Dermis microvascular lymphatic vessel endothelial cell (primary cell): ENCODE results near the gene RHBDL3. TPM values are rescaled to one million over a fixed set of nuclear protein-coding genes. Genes with fewer than 3 reads are reported as not detected.

Experiments used
- DNase-seq, 2 donors: peaks; one replicate each; pipeline versions ENCODE4 v3.0.0 to v3.0.0-alpha.2; 2010; ENCODE audit warnings: low read depth in 2 of 2
- total RNA-seq: library from RNA; depleted of rRNA; stranded (reverse); fragments of >200 nt; gene quantifications from 2 replicates; pipeline ENCODE4 v1.2.1, GENCODE V29; 2014

Gene RHBDL3
- total RNA-seq, 1 donor from 2014 or later = under 0.01 TPM

DNA sequence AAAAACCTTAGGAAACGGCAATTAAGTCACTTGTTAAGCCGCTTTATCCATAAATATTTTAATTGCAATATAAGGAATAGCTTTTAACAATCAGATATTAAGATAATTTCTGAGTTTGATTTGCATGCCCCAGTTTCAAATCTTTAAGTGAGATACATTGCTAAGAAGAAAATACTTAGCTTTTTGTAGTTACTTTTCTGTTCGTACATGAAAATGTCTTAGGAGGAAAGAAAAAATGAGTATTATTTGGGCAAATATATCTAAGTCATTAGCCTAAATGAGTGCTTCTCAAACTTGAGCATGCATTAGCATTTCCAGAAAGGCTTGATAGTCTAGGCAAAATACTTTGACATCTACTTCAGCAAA lies 90.7 kb downstream of the RHBDL3 start:
- no peak for DNase-seq

DNA sequence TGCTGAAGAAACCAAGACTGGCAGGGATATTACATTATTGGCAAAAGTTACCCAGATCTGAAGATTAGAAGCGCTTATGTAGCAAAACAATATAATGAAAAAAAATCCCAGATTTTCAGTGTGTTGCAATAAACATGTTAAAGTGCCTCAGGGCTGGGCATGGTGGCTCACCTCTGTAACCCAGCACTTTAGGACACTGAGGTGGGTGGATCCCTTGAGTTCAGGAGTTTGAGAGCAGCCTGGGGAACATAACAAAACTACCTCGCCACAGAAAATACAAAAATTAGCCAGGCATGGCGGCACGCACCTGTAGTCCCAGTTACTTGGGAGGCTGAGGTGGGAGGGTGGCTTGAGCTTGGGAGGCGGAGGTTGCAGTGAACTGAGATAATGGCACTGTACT lies 91.1 kb downstream of the RHBDL3 start:
- no peak for DNase-seq

DNA sequence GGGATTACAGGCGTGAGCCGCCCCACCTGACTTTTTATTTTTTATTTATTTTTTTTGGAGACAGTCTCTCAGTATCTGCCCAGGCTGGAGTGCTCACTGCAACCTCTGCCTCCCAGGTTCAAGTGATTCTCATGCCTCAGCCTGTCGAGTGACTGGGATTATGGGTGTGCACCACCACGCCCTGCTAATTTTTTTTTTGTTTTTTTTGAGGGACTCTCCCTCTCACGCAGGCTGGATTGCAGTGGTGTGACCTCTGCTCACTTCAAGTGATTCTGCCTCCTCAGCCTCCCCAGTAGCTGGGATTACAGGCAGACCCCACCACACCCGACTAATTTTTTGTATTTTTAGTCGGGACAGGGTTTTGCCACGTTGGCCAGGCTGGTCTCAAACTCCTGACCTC lies 92.0 kb downstream of the RHBDL3 start:
- no peak for DNase-seq

DNA sequence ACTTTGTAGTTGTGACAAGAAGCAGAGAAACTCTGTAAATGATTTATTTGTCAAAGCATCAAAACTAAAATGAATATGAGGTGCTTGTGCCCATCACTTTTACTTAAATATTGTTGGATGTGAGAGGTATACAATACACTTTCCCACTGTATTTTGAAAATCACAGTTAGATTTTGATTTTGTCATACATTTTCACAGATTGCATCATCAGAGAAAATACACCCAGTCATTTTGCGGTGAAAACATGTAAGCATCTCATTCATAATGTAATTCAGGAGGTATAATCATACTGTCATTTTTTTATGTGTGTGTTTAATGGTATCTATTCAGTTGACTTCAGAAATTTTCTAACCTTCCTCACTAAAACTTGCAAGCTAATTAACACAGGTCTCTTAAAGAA lies 95.6 kb downstream of the RHBDL3 start:
- no peak for DNase-seq

DNA sequence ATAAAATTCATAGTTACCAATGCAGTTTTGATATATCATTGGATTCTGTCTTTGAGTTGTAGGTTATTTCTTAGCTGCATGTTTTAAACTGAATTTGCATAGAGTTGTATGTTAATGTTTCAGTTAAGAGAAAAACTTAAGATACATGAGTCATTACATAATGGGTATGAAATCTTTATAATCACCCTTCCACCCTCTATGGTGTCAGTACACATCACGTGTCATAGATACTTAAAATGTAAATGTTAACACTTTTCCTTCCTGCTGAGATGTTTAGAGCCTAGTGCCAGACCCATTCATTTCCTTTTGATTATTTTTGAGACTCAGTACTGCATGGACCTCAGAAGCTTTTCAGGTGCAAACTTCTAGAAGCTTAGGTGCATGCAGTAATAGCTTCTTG lies 104.8 kb downstream of the RHBDL3 start:
- no peak for DNase-seq

Other genes starting within 250 kb of the RHBDL3 start
- gene RHOT1, start 123.3 kb upstream of the RHBDL3 start, total RNA-seq = 26.6 and 27.1 TPM in 2 replicates
- gene C17orf75, start 76.3 kb downstream of the RHBDL3 start, total RNA-seq = 16.6 and 24.9 TPM in 2 replicates
- 67.8 and 80.4 TPM in 2 replicates for gene ZNF207, start 84.3 kb downstream of the RHBDL3 start, total RNA-seq
- 98.1 and 104 TPM in 2 replicates for gene PSMD11, start 178.7 kb downstream of the RHBDL3 start, total RNA-seq
- 1.3 and 1.6 TPM in 2 replicates for gene CDK5R1, start 221.2 kb downstream of the RHBDL3 start, total RNA-seq